ENCODE results near the gene PTPRM.

PTPRM gene

GRCh38 chr18:8034674-8035073 is 467.6 kb downstream of the PTPRM start:
- Histone ChIP-seq H3K36me3 (ENCODE audit: control insufficient read depth, insufficient read depth, low read length) (no peaks in the 10 kb centered on the region), H3K4me3 (ENCODE audit: insufficient read depth, low read depth, low read length) (no peak overlapping the region), H3K9me3 (ENCODE audit: control insufficient read depth, low read length) (no peaks in the 10 kb centered on the region), H3K4me1 (ENCODE audit: control insufficient read depth, insufficient read depth, low read length) (no peaks in the 10 kb centered on the region), H3K27me3 (ENCODE audit: control insufficient read depth, insufficient read depth, low read length, poor library complexity, severe bottlenecking) (no peaks in the 10 kb centered on the region), H3K27ac (ENCODE audit: insufficient read depth, low read depth, low read length, poor library complexity, severe bottlenecking) (no peak overlapping the region)
- 94 to 100% methylated on average over 1 of the region's 1 CpG for WGBS, 2 experiments

GRCh38 chr18:8036551-8036950 is 469.4 kb downstream of the PTPRM start:
- WGBS, 2 experiments = 75 to 78% methylated on average over 3 of the region's 3 CpGs
- Histone ChIP-seq H3K36me3 (ENCODE audit: control insufficient read depth, insufficient read depth, low read length) (no peaks in the 10 kb centered on the region), H3K4me1 (ENCODE audit: control insufficient read depth, insufficient read depth, low read length) (no peaks in the 10 kb centered on the region), H3K27me3 (ENCODE audit: control insufficient read depth, insufficient read depth, low read length, poor library complexity, severe bottlenecking) (no peaks in the 10 kb centered on the region), H3K4me3 (ENCODE audit: insufficient read depth, low read depth, low read length) (no peak overlapping the region), H3K27ac (ENCODE audit: insufficient read depth, low read depth, low read length, poor library complexity, severe bottlenecking) (no peak overlapping the region), H3K9me3 (ENCODE audit: control insufficient read depth, low read length) (no peaks in the 10 kb centered on the region)

- no peak overlapping the region for H3K27ac ChIP-seq (ENCODE audit: insufficient read depth, low read depth, low read length, poor library complexity, severe bottlenecking)
- H3K4me1 ChIP-seq (ENCODE audit: control insufficient read depth, insufficient read depth, low read length) = no peaks in the 10 kb centered on the region
- no peaks in the 10 kb centered on the region for H3K9me3 ChIP-seq (ENCODE audit: control insufficient read depth, low read length)
- H3K36me3 ChIP-seq (ENCODE audit: control insufficient read depth, insufficient read depth, low read length) = no peaks in the 10 kb centered on the region
- H3K27me3 ChIP-seq (ENCODE audit: control insufficient read depth, insufficient read depth, low read length, poor library complexity, severe bottlenecking) = no peaks in the 10 kb centered on the region
- no peak overlapping the region for H3K4me3 ChIP-seq (ENCODE audit: insufficient read depth, low read depth, low read length)
- WGBS, 2 experiments = 83% methylated on average over 1 of the region's 1 CpG; no CpG with 5 or more reads in 1 of the 2 experiments
Measured at GRCh38 chr18:8037296-8037695, 470.2 kb downstream of the PTPRM start.

GRCh38 chr18:8040021-8040420 is 472.9 kb downstream of the PTPRM start:
- no peak overlapping the region for H3K27ac ChIP-seq (ENCODE audit: insufficient read depth, low read depth, low read length, poor library complexity, severe bottlenecking)
- no peaks in the 10 kb centered on the region for H3K9me3 ChIP-seq (ENCODE audit: control insufficient read depth, low read length)
- no peak overlapping the region for H3K4me3 ChIP-seq (ENCODE audit: insufficient read depth, low read depth, low read length)
- peaks cover 5% of the 10 kb centered on the region for H3K4me1 ChIP-seq (ENCODE audit: control insufficient read depth, insufficient read depth, low read length)
- no peaks in the 10 kb centered on the region for H3K36me3 ChIP-seq (ENCODE audit: control insufficient read depth, insufficient read depth, low read length)
- H3K27me3 ChIP-seq (ENCODE audit: control insufficient read depth, insufficient read depth, low read length, poor library complexity, severe bottlenecking) = no peaks in the 10 kb centered on the region

GRCh38 chr18:8041526-8042111 is 474.5 kb downstream of the PTPRM start:
- H3K27me3 ChIP-seq (ENCODE audit: control insufficient read depth, insufficient read depth, low read length, poor library complexity, severe bottlenecking) = no peaks in the 10 kb centered on the region
- H3K36me3 ChIP-seq (ENCODE audit: control insufficient read depth, insufficient read depth, low read length) = no peaks in the 10 kb centered on the region
- peaks cover 5% of the 10 kb centered on the region for H3K4me1 ChIP-seq (ENCODE audit: control insufficient read depth, insufficient read depth, low read length)
- H3K27ac ChIP-seq (ENCODE audit: insufficient read depth, low read depth, low read length, poor library complexity, severe bottlenecking) = no peak overlapping the region
- H3K9me3 ChIP-seq (ENCODE audit: control insufficient read depth, low read length) = no peaks in the 10 kb centered on the region
- WGBS, 2 experiments = 86 to 88% methylated on average over 1 of the region's 1 CpG
- no peak overlapping the region for H3K4me3 ChIP-seq (ENCODE audit: insufficient read depth, low read depth, low read length)

GRCh38 chr18:8044004-8044403 is 476.9 kb downstream of the PTPRM start:
- no peak overlapping the region for H3K27ac ChIP-seq (ENCODE audit: insufficient read depth, low read depth, low read length, poor library complexity, severe bottlenecking)
- peaks cover 5% of the 10 kb centered on the region for H3K4me1 ChIP-seq (ENCODE audit: control insufficient read depth, insufficient read depth, low read length)
- H3K36me3 ChIP-seq (ENCODE audit: control insufficient read depth, insufficient read depth, low read length) = no peaks in the 10 kb centered on the region
- H3K9me3 ChIP-seq (ENCODE audit: control insufficient read depth, low read length) = no peaks in the 10 kb centered on the region
- no peak overlapping the region for H3K4me3 ChIP-seq (ENCODE audit: insufficient read depth, low read depth, low read length)
- H3K27me3 ChIP-seq (ENCODE audit: control insufficient read depth, insufficient read depth, low read length, poor library complexity, severe bottlenecking) = no peaks in the 10 kb centered on the region
- 82 to 84% methylated on average over 4 of the region's 4 CpGs for WGBS, 2 experiments

- Histone ChIP-seq H3K9me3 (ENCODE audit: control insufficient read depth, low read length) (no peaks in the 10 kb centered on the region), H3K27me3 (ENCODE audit: control insufficient read depth, insufficient read depth, low read length, poor library complexity, severe bottlenecking) (no peaks in the 10 kb centered on the region), H3K4me3 (ENCODE audit: insufficient read depth, low read depth, low read length) (no peak overlapping the region), H3K27ac (ENCODE audit: insufficient read depth, low read depth, low read length, poor library complexity, severe bottlenecking) (no peak overlapping the region), H3K4me1 (ENCODE audit: control insufficient read depth, insufficient read depth, low read length) (peaks cover 5% of the 10 kb centered on the region), H3K36me3 (ENCODE audit: control insufficient read depth, insufficient read depth, low read length) (no peaks in the 10 kb centered on the region)
- 92 to 94% methylated on average over 8 of the region's 8 CpGs for WGBS, 2 experiments
Measured at GRCh38 chr18:8045160-8045883, 478.2 kb downstream of the PTPRM start.

- Histone ChIP-seq H3K27ac (ENCODE audit: insufficient read depth, low read depth, low read length, poor library complexity, severe bottlenecking) (no peak overlapping the region), H3K4me3 (ENCODE audit: insufficient read depth, low read depth, low read length) (no peak overlapping the region), H3K4me1 (ENCODE audit: control insufficient read depth, insufficient read depth, low read length) (peaks cover 5% of the 10 kb centered on the region), H3K27me3 (ENCODE audit: control insufficient read depth, insufficient read depth, low read length, poor library complexity, severe bottlenecking) (no peaks in the 10 kb centered on the region), H3K9me3 (ENCODE audit: control insufficient read depth, low read length) (no peaks in the 10 kb centered on the region), H3K36me3 (ENCODE audit: control insufficient read depth, insufficient read depth, low read length) (no peaks in the 10 kb centered on the region)
- 98% methylated on average over 8 of the region's 8 CpGs for WGBS, 2 experiments
Measured at GRCh38 chr18:8045884-8046281, 478.8 kb downstream of the PTPRM start.

GRCh38 chr18:8046441-8046840 is 479.3 kb downstream of the PTPRM start:
- H3K9me3 ChIP-seq (ENCODE audit: control insufficient read depth, low read length) = no peaks in the 10 kb centered on the region
- no peaks in the 10 kb centered on the region for H3K27me3 ChIP-seq (ENCODE audit: control insufficient read depth, insufficient read depth, low read length, poor library complexity, severe bottlenecking)
- WGBS, 2 experiments = 90 to 92% methylated on average over 5 of the region's 5 CpGs
- H3K4me3 ChIP-seq (ENCODE audit: insufficient read depth, low read depth, low read length) = no peak overlapping the region
- H3K4me1 ChIP-seq (ENCODE audit: control insufficient read depth, insufficient read depth, low read length) = peaks cover 5% of the 10 kb centered on the region
- H3K36me3 ChIP-seq (ENCODE audit: control insufficient read depth, insufficient read depth, low read length) = no peaks in the 10 kb centered on the region
- no peak overlapping the region for H3K27ac ChIP-seq (ENCODE audit: insufficient read depth, low read depth, low read length, poor library complexity, severe bottlenecking)

- no peaks in the 10 kb centered on the region for H3K27me3 ChIP-seq (ENCODE audit: control insufficient read depth, insufficient read depth, low read length, poor library complexity, severe bottlenecking)
- H3K4me3 ChIP-seq (ENCODE audit: insufficient read depth, low read depth, low read length) = no peak overlapping the region
- no peaks in the 10 kb centered on the region for H3K9me3 ChIP-seq (ENCODE audit: control insufficient read depth, low read length)
- 93 to 97% methylated on average over 1 to 2 of the region's 2 CpGs for WGBS, 2 experiments
- H3K4me1 ChIP-seq (ENCODE audit: control insufficient read depth, insufficient read depth, low read length) = no peaks in the 10 kb centered on the region
- H3K27ac ChIP-seq (ENCODE audit: insufficient read depth, low read depth, low read length, poor library complexity, severe bottlenecking) = no peak overlapping the region
- no peaks in the 10 kb centered on the region for H3K36me3 ChIP-seq (ENCODE audit: control insufficient read depth, insufficient read depth, low read length)
Measured at GRCh38 chr18:8049147-8049546, 482.0 kb downstream of the PTPRM start.

All from ectodermal cell (in vitro differentiated cells).